Sciatic nerve (tissue), 2 donors: ENCODE data around the gene AGPAT2. TPM values are rescaled to one million over a fixed set of nuclear protein-coding genes. Genes with fewer than 3 reads are reported as not detected.

Experiments used
- ATAC-seq: fragments of 200-7000 bp; cut with Tn5 transposase; one replicate; pipeline ENCODE4 v1.9.1; 2020; ENCODE audit warnings: mild to moderate bottlenecking, moderate library complexity
- DNase-seq: peaks from one replicate; pipeline ENCODE4 v3.0.0-alpha.2; 2020; ENCODE audit warnings: low spot score
- intact Hi-C: fragments of 100-400 bp; cut with DNase I; formaldehyde crosslinking; loops from one replicate; pipeline ENCODE4 v1.14.2; 2022
- total RNA-seq: library from RNA; stranded (reverse); fragmentation: NEBNext Ultra II Directional; extraction: Animal tissue kit (Norgen Biotek cat#: 25700); gene quantifications from one replicate; pipeline ENCODE4 v1.2.1, GENCODE V29; 2021
- donor health status: DM: no; HTN: no; CAD: no.
- donor health status: DM: no; HTN: no; CAD: no.

Gene AGPAT2
- total RNA-seq, 1 donor from 2014 or later = 33.9 TPM

GRCh38 chr9:136667940-136668760 lies 19.1 kb downstream of the AGPAT2 start:
- DNase-seq = no peak
- intact Hi-C loops = no loop called here
- ATAC-seq = no peak

- DNase-seq = no peak
- no peak for ATAC-seq
- intact Hi-C loops = no loop called here
These were observed 19.9 kb downstream of the AGPAT2 start for GRCh38 chr9:136667214-136667939.

- no peak for ATAC-seq
- intact Hi-C loops = no loop called here
- no peak for DNase-seq
These were observed 20.7 kb downstream of the AGPAT2 start for GRCh38 chr9:136666372-136667213.

- ATAC-seq (no peak), DNase-seq (no peak)
- intact Hi-C loops = no loop called here
These were observed 21.4 kb downstream of the AGPAT2 start for GRCh38 chr9:136665704-136666371.

- intact Hi-C loops = no loop called here
- DNase-seq = no peak
- no peak for ATAC-seq
These were observed 22.1 kb downstream of the AGPAT2 start for GRCh38 chr9:136665111-136665703.

- DNase-seq (no peak), ATAC-seq (no peak)
- intact Hi-C loops = no loop called here
These were observed 23.0 kb downstream of the AGPAT2 start for GRCh38 chr9:136664000-136664915.

- intact Hi-C loops = no loop called here
- no peak for ATAC-seq
- DNase-seq = no peak
These were observed 24.3 kb downstream of the AGPAT2 start, which contains the start of gene EGFL7 for GRCh38 chr9:136662656-136663581. Gene EGFL7, plus strand, starts transcription at chr9:136662916. Its CDS starts 5,367 bp downstream, at chr9:136668283.

- no peak for DNase-seq
- no peak for ATAC-seq
- intact Hi-C loops = no loop called here
These were observed 25.0 kb downstream of the AGPAT2 start for GRCh38 chr9:136662326-136662655.

- DNase-seq (no peak), ATAC-seq (no peak)
These were observed 25.5 kb downstream of the AGPAT2 start for GRCh38 chr9:136661641-136662325.

GRCh38 chr9:136660971-136661550 lies 26.2 kb downstream of the AGPAT2 start:
- intact Hi-C loops = no loop called here
- ATAC-seq (no peak), DNase-seq (no peak)

More at GRCh38 chr9:136661641-136662325, 25.5 kb downstream of the AGPAT2 start:
- intact Hi-C loops = no loop called here

- no peak for ATAC-seq
- intact Hi-C loops = no loop called here
- DNase-seq = no peak
These were observed 27.1 kb downstream of the AGPAT2 start for GRCh38 chr9:136659861-136660784.

GRCh38 chr9:136658849-136659535 lies 28.3 kb downstream of the AGPAT2 start:
- no peak for DNase-seq
- intact Hi-C loops = no loop called here
- no peak for ATAC-seq

- intact Hi-C loops = no loop called here
- ATAC-seq = no peak
- DNase-seq = no peak
These were observed 29.0 kb downstream of the AGPAT2 start for GRCh38 chr9:136657974-136658848.
